Sigmoid colon (tissue), 4 donors: Measurements from ENCODE around the gene NOS3.

Experiments
- EP300 ChIP-seq, 4 donors: sonication (generic); formaldehyde crosslinking; IDR thresholded peaks; one replicate each; pipeline ENCODE4 v1.6.1; 2017; ENCODE audit warnings: antibody characterized with exemption in 4 of 4
- POLR2AphosphoS5 ChIP-seq, 4 donors: sonication (generic); formaldehyde crosslinking; IDR thresholded peaks; one replicate each; pipeline ENCODE4 v1.6.1; 2017; ENCODE audit warnings: antibody characterized with exemption in 4 of 4
- TF ChIP-seq, protein P1 (sequence below), 4 experiments: fragments of 450-650 bp in 3 of 4; fragments of 200-600 bp in 1 of 4; IDR thresholded peaks; one replicate each; pipeline ENCODE4 v1.5.1; 2016 to 2019; ENCODE audit warnings: antibody characterized with exemption in 4 of 4, mild to moderate bottlenecking in 3 of 4, moderate library complexity in 2 of 4

DNA sequence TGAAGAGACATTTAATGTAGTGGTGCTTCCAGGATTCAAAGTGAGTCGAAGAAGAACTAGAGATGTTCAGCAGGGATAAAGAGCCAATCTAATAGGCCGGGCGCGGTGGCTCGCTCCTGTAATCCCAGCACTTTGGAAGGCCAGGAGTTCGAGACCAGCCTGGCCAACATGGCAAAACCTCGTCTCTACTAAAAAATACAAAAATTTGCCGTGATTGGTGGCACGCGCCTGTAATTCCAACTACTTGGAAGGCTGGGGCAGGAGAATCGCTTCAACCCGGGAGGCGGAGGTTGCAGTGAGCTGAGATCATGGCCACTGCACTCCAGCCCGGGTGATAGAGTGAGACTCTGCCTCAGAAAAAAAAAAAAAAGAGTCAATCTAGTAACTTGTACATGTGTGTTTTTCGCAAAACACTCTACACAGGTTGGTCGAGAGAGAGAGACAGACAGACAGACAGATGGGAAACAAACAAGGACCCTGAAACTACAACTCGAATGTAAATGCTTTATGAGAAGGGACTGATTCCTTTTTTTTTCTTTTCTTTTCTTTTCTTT is 38.2 kb downstream of the NOS3 start:
- TF ChIP-seq, protein P1, sequence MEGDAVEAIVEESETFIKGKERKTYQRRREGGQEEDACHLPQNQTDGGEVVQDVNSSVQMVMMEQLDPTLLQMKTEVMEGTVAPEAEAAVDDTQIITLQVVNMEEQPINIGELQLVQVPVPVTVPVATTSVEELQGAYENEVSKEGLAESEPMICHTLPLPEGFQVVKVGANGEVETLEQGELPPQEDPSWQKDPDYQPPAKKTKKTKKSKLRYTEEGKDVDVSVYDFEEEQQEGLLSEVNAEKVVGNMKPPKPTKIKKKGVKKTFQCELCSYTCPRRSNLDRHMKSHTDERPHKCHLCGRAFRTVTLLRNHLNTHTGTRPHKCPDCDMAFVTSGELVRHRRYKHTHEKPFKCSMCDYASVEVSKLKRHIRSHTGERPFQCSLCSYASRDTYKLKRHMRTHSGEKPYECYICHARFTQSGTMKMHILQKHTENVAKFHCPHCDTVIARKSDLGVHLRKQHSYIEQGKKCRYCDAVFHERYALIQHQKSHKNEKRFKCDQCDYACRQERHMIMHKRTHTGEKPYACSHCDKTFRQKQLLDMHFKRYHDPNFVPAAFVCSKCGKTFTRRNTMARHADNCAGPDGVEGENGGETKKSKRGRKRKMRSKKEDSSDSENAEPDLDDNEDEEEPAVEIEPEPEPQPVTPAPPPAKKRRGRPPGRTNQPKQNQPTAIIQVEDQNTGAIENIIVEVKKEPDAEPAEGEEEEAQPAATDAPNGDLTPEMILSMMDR (IDR thresholded peaks at IDR 0.05), result no peak
- TF ChIP-seq EP300 (IDR thresholded peaks at IDR 0.05) (no peak), POLR2AphosphoS5 (IDR thresholded peaks at IDR 0.05) (no peak)
